Measurements from ENCODE around the gene ADARB1.

DNA sequence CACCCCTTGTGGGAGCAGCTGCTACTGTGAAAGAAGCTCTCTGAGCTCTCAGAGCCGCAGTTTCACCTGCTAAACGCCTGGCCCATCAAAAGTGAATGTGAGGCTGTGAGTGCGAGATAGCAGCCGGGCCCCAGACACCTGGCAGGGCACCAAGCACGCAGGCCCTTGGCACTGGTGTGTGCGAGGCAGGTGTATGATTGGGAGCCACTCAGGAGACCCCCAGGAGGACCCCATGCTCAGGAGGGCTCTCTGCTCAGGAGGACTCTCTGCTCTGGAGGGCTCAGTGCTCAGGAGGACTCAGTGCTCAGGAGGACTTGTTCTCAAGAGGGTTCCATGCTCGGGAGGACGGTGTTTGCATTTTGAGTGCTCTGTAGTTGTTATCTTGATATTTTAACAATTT is 14.3 kb upstream of the ADARB1 start:
- TF ChIP-seq, protein P1, sequence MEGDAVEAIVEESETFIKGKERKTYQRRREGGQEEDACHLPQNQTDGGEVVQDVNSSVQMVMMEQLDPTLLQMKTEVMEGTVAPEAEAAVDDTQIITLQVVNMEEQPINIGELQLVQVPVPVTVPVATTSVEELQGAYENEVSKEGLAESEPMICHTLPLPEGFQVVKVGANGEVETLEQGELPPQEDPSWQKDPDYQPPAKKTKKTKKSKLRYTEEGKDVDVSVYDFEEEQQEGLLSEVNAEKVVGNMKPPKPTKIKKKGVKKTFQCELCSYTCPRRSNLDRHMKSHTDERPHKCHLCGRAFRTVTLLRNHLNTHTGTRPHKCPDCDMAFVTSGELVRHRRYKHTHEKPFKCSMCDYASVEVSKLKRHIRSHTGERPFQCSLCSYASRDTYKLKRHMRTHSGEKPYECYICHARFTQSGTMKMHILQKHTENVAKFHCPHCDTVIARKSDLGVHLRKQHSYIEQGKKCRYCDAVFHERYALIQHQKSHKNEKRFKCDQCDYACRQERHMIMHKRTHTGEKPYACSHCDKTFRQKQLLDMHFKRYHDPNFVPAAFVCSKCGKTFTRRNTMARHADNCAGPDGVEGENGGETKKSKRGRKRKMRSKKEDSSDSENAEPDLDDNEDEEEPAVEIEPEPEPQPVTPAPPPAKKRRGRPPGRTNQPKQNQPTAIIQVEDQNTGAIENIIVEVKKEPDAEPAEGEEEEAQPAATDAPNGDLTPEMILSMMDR (conservative IDR thresholded peaks at IDR 0.05; ENCODE audit: low read depth, low read length): no peak
- TF ChIP-seq EZH2phosphoT487 (IDR thresholded peaks at IDR 0.05; ENCODE audit: borderline replicate concordance, low read length): no peak
- TF ChIP-seq EZH2 (IDR thresholded peaks at IDR 0.05; ENCODE audit: low read length, unreplicated experiment): no peak

All from PC-3 (cell line).